Measurements from ENCODE around the gene PIH1D1.

GRCh38 chr19:49451430-49452181 is at the start of gene PIH1D1:
- TF ChIP-seq ATF3 (IDR thresholded peaks at IDR 0.05) (no peak), CTCF (IDR thresholded peaks at IDR 0.05; ENCODE audit: low read depth, low read length, missing input control) (peak; percentile 22), REST (IDR thresholded peaks at IDR 0.05) (no peak)
